CD4-positive, alpha-beta T cell treated with Interleukin-1 beta for 1 hour (primary cell): ENCODE data around the gene LINGO3.
"Not testable (repeated sequence)": the region's sequence is repeated elsewhere in the genome, so short reads cannot be mapped to it uniquely, and the experiment has no call there.

Experiments used
- DNase-seq, 2 donors: peaks; one replicate each; pipeline ENCODE4 v3.0.0-alpha.2; 2020 to 2022

The LINGO3 gene

DNA sequence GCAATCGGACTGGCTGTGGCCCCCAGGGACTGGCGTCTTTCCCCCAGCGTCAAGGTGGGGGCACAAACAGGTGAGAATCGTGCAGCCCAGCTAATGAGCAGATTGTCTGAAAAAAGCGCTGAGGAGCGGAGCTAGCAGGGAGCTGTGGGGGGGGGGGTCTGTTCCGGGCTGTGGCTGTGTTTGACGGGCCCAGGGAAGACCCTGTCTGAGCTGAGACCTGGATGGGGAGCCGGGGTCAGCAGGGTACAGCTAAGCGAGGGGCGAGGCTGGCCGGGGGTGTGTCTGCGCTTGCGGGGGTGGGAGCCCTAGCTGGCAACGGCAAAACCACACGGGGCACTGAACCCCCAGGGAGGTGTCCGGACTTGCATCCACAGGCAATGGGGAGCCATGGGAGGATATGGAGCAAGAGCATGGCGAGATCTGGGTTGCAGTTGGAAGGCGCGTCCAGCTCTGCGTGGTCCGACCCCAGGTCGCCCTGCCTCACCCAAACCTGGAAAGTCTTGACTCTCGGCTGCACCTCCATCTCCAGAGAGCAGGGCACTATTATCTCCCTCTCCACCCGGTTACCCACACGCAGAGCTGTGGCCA is 4.6 kb downstream of the LINGO3 start:
- no peak for DNase-seq

GRCh38 chr19:2302319-2303210 is 5.4 kb downstream of the LINGO3 start:
- DNase-seq, result peak in 1 of 2 donors; percentile 68

DNA sequence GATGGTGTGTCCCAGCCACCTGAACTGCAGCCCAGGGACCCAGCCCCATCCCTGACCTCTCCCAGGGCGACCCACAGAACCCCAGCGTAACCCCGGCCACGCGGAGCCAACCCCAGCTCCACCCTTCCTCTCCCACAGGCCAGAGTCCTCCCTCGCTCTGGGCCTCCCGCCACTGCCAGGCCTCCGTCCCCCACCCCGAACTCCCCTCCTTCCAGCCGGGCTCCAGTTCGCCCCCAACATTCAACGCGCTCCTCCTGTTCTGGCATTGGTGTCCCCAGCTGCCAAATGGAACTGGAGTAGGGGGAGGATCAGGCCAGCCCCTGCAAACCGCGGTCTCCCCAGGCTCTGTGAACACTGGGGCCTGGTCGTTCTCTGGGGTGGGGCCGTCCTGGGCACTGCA is 7.4 kb downstream of the LINGO3 start:
- DNase-seq, result no peak

DNA sequence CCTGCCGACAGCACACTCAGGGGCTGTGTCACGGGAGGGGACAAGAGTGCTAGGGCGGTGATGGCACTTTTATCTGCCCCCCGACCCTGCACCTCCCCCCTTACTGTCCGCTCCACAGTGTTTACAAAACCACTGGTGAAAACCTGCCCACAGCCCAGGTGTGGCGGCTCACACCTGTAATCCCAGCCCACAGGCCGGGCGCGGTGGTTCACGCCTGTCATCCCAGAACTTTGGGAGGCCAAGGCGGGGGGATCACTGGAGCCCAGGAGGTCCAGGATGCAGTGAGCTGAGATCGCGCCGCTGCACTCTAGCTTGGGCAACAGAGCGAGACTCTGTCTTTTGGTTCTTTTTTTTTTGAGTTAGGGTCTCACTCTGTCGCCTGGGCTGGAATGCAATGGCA is 11.8 kb downstream of the LINGO3 start:
- no peak for DNase-seq

DNA sequence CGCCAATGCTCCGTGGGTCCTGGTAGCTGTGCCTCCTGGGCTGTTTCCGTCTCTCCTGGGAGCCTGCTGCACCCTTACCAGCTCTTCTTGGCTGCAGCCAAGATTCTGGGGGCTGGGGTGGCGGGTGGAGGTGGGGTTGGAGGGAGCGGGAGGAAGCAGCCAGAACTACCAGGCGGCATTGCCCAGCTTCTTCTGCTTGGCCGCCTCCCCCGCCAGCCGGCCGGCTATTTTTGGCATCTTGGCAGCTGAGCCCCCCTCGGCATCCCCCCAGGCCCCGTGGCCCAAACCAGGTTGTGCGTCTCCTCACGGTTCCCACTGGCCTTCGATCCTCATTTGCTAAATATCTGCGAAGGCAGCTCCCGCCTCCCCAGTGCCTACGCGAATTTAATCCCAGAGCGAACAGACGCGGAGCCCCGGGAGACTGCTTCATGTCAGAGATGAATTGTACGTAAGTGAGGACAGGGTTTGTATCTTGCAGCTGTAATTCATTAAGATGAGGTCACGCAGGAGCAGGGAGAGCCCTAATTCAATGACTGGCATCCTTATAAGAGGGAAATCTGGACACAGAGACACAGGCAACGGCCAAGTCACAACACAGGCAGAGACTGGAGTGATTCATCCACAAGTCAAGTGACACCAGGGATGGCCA is 13.1 kb downstream of the LINGO3 start:
- DNase-seq, result no peak

- DNase-seq, result no peak
These were observed 16.7 kb downstream of the LINGO3 start for GRCh38 chr19:2291185-2291751.

- no peak for DNase-seq
These were observed 17.3 kb downstream of the LINGO3 start for GRCh38 chr19:2290441-2291184.

DNA sequence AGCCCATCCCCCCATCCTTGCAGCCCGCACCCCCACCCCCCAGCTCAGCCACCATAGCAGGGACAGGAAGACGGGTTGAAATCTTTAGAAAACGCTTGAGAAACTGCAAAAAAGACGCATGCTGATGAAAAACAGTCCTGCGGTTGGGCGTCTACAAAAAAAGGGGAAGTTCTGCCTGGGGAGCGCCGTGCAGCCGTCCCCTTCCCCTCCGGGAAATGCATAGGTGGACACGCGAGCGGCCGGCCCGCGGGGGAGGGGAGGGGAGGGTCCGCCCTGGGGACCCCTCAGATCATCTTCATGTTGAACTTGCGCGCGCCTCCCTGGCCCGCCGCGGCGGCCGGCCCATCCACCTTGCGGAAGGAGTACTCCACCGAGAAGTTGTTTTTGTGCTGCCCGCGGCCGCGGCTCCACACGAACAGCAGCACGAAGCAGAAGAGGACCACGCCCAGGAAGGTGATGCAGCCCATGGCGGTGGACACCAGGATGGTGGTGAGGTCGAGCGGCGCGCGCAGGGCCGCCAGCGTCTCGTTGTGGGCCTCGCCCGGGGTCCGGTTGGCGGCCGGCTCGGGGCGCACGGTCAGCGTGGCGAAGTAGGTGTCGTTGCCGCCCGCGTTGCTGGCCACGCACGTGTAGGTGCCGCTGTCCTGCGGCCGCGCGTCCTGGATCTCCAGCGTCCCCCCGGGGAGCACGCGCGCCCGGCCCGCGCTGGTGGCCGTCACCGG is 18.1 kb downstream of the LINGO3 start:
- peak; percentile 57 to 75 for DNase-seq

GRCh38 chr19:2288818-2289713 is 18.9 kb downstream of the LINGO3 start:
- DNase-seq, result peak in 1 of 2 donors; percentile 27

DNA sequence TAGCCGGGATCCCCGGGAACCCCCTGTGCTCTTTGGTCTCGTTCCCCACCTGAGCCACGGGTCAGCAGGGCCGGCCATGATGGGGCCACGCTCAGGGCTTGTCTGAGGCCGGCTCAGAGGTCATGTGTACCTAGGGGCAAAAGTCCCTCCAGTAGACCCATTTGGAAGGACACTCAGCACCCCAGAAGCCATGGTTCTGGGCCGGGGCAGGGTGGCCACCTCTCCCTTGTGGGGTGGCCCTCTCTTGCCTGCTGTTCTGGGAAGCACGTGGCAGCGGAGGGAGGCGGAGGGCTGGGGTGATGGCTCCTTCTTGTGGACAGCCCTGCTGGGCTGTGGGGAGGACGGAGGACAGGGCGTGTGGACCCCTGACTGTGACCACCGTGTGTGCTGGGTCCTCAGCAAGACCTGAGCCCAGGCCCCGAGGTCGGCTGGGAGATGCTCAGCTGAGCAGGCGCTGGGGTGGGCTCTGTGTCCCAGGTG is 19.6 kb downstream of the LINGO3 start:
- DNase-seq, result no peak

DNA sequence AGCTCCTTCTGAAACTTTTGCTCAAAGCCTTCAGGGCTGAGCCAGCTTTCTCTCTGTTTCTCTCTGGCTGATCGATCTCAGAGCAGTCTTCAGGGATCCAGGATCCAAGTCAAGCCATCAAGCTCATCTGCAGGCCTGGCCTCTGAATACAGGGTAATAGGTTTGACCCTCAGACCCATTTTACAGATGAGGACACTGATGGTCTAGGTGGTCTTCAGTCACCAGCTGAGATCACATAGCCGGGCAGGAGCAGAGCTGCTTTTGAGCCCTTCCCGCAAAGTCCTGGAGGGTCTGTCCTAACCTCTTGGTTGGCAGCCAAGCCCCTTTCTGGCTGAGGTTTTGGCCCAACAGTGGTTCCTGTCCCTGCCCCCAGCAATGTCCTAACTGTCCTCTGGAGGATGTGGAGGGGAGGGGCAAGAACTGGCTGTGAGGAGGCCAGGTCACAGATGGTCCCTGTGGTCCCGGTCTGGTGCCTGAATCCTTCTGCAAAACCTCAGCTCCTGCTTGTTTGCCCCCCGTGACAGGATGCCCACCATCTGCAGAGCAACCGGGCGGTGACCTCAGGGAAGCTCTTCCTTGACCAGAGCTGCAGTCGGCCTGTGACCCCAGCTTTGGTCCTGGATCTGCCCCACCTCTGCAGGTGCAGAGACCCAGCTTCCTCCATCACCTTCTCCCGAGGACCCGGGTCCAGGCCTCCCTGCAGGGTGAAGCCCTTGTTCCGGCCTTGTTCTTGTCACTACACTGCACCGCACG is 20.2 kb downstream of the LINGO3 start:
- no peak for DNase-seq

DNA sequence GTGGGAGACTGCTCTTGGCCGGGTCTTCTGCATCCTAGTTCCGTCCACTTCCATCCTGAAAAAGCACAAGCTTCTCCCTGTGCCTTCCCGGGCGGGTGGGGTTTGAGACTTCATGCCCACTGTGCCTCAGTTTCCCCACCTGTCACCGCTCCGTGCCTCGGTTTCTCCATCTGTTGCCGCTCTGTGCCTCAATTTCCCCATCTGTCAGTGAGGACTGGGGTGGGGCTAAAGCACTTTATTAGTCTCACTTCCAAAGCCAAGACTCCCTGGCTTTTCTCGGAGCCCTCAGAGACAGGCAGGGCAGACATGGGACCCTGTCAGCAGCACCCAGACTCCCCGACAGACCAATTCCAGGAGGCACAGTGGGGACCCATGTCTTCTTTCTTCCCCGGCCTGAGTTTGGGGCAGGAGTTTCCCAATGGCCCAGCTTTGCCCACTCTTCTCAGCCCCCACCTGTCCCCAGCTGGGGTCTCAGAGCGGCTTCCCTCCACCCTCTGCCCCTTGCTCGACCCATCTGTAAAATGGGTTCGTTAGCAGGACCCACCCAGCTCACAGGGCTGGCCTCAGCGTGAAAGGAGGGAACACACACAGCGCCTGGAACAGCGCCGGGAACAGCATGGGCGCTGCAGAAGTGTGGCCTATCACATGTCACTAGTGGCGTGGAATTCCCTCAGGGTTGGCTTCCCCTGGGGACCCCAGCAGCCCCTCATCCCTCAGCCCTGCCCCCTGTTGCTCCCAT is 21.4 kb downstream of the LINGO3 start:
- DNase-seq, result no peak

GRCh38 chr19:2283835-2284507 is 24.0 kb downstream of the LINGO3 start:
- no peak for DNase-seq

- DNase-seq, result no peak
These were observed 25.1 kb downstream of the LINGO3 start for GRCh38 chr19:2282862-2283237.

DNA sequence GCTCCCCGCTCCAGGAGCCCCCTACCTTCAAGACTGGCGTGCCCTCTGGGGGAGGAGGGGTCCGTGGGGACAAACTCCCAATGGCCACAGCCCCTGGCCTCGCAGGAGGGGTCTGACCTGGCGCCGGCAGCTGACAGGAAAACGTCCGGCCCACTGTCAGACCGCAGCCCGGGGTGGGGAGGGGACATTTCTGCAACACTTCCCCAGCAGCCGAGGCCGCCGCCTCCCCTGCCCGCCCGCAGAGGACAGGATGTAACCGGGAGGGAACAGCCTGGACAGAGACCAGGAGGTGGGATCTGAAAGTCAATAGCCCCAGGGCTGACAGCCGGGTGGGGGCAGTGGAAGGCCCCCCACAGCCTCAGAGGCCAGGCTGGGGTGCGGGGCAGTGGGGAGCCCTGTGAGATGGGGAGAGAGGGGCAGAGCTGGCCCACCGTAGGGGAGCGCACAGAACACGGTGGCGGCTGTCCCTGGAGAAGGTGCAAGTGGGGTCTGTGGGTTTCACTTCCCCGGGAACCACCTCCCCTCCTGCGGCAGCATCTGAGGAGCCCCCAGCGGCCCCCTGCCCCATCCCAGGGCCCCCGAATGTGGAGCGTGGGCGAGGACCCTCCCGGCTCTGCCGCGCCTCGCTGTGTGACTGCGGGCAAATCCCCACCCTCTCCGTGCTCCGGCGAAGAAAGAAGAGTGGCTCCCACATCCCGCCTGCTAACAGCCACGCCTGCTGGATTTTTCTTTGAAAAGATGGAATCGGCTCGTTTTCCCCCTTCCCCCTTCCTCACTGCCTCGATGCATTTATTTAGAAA is 25.7 kb downstream of the LINGO3 start, which contains the start of gene PEAK3:
Gene PEAK3, minus strand, starts transcription at position 114 of the 800 bp plus-strand sequence. CDS start 1,244 bp downstream, outside the sequence.
- DNase-seq, result peak; percentile 55

- DNase-seq, result not testable (repeated sequence)
These were observed 26.5 kb downstream of the LINGO3 start for GRCh38 chr19:2281265-2282061.
